Measurements from ENCODE around the gene TAP2.

DNA sequence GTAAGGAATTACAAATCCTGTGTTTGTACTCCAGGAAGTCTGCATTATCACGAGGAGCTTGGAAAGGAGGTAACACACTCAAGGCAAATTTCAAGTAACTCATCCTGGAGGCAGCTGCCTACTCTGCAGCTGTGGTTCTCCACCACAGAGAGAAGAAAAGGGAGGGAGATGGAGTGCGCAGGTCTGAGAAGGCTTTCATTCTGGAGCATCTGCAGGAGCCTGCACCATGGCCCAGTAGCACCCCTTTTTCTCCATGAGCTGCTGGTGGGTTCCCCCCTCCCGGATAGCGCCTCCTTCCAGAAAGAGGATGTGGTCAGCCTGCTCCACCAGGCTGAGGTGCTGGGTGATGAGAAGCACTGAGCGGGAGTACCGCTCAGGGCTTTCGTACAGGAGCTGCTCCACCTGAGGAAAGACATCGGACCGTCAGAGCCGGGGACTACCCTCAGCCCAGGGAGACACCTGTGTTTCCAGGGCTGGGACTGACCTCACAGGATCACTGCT is 6.9 kb upstream of the TAP2 start:
- TF ChIP-seq, protein P1, sequence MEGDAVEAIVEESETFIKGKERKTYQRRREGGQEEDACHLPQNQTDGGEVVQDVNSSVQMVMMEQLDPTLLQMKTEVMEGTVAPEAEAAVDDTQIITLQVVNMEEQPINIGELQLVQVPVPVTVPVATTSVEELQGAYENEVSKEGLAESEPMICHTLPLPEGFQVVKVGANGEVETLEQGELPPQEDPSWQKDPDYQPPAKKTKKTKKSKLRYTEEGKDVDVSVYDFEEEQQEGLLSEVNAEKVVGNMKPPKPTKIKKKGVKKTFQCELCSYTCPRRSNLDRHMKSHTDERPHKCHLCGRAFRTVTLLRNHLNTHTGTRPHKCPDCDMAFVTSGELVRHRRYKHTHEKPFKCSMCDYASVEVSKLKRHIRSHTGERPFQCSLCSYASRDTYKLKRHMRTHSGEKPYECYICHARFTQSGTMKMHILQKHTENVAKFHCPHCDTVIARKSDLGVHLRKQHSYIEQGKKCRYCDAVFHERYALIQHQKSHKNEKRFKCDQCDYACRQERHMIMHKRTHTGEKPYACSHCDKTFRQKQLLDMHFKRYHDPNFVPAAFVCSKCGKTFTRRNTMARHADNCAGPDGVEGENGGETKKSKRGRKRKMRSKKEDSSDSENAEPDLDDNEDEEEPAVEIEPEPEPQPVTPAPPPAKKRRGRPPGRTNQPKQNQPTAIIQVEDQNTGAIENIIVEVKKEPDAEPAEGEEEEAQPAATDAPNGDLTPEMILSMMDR (IDR thresholded peaks at IDR 0.05) = no peak
- TF ChIP-seq POLR2A (IDR thresholded peaks at IDR 0.05) = no peak

Measured in lower leg skin (tissue), 3 donors.